ENCODE data around the gene ZNHIT1. TPM values are rescaled to one million over a fixed set of nuclear protein-coding genes. Genes with fewer than 3 reads are reported as not detected.

ZNHIT1 gene
- total and polyA plus RNA-seq, 2 donors from 2014 or later: 74.9 to 208 TPM

DNA sequence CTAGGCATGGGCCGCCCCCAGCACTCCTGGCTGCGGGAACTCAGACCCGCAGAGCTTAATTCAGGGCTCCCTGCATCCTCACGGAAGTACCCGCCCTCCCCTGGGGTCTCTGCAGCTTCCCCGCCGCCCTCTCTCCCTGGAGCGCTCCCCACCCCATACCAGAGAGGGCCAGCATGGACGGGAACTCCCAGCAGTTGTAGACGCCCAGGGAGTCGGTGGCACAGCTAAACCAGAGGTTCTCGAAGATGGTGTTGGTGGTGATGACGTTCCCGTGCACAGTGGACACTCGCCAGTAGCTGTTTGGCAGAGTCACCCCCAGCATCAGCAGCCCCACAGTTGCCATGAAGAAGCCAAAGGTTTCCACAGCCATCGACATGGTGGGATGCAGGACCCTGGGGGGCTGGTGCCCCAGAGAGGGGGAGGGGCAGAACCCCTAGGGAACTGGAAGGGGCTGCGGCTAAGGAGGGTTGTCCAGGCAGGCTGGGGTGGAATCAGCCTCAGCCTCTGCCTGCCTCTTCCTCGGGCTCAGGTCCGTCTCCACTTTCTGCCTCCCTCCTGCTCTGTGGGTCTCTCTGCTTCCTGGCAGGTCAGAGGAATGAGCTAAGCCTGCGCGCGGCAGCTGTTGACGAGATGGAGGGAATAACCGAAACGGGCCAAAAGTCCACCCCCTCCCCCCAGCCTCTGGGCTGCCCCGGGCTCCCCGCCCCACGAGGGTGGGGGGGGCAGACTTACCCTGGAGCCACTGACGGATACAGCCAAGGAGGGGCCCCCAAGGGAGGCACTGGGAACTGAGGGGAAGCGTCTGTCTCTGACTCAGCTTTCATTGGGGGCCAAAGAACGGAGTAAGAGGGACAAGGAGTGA lies 19.5 kb downstream of the ZNHIT1 start, which contains the start of gene CLDN15:
TSS of gene CLDN15 (minus strand) at position 597 of the 862 bp plus-strand sequence. CDS start at position 376, 221 bp downstream.
- Histone ChIP-seq H3K4me3 (ENCODE audit: low read length in 3 of 3) (peak within 1 kb of the TSS in 1 of 3 donors; percentile 33), H3K27me3 (ENCODE audit: control insufficient read depth, insufficient read depth, low read length) (no peaks in the 10 kb centered on the region), H3K9ac (ENCODE audit: low read length in 3 of 3) (peak within 1 kb of the TSS in 2 of 3 donors; percentile 52 to 60), H3K9me3 (ENCODE audit: control insufficient read depth in 2 of 3, insufficient read depth in 1 of 3, low read length in 3 of 3) (no peaks in the 10 kb centered on the region), H3K36me3 (ENCODE audit: control insufficient read depth in 2 of 3, insufficient read depth in 3 of 3, low read length in 3 of 3) (peaks cover 0 to 11% (median 0%) of the 10 kb centered on the region in 3 donors), H3K4me1 (ENCODE audit: control insufficient read depth in 2 of 3, insufficient read depth in 2 of 3, low read depth in 1 of 3, low read length in 3 of 3) (peaks cover 0 to 16% (median 0%) of the 10 kb centered on the region in 3 donors), H3K27ac (ENCODE audit: low read depth in 2 of 2, low read length in 2 of 2) (peak within 1 kb of the TSS; percentile 43 to 80)
- TF ChIP-seq, protein P1, sequence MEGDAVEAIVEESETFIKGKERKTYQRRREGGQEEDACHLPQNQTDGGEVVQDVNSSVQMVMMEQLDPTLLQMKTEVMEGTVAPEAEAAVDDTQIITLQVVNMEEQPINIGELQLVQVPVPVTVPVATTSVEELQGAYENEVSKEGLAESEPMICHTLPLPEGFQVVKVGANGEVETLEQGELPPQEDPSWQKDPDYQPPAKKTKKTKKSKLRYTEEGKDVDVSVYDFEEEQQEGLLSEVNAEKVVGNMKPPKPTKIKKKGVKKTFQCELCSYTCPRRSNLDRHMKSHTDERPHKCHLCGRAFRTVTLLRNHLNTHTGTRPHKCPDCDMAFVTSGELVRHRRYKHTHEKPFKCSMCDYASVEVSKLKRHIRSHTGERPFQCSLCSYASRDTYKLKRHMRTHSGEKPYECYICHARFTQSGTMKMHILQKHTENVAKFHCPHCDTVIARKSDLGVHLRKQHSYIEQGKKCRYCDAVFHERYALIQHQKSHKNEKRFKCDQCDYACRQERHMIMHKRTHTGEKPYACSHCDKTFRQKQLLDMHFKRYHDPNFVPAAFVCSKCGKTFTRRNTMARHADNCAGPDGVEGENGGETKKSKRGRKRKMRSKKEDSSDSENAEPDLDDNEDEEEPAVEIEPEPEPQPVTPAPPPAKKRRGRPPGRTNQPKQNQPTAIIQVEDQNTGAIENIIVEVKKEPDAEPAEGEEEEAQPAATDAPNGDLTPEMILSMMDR (IDR thresholded peaks at IDR 0.05; ENCODE audit: borderline replicate concordance, extremely low read depth, insufficient read depth): no peak
- no peak for FAIRE-seq
- intact Hi-C loops (cut with DNase I): no loop called here
- peak in 2 of 5 donors; percentile 47 to 80 for DNase-seq

DNA sequence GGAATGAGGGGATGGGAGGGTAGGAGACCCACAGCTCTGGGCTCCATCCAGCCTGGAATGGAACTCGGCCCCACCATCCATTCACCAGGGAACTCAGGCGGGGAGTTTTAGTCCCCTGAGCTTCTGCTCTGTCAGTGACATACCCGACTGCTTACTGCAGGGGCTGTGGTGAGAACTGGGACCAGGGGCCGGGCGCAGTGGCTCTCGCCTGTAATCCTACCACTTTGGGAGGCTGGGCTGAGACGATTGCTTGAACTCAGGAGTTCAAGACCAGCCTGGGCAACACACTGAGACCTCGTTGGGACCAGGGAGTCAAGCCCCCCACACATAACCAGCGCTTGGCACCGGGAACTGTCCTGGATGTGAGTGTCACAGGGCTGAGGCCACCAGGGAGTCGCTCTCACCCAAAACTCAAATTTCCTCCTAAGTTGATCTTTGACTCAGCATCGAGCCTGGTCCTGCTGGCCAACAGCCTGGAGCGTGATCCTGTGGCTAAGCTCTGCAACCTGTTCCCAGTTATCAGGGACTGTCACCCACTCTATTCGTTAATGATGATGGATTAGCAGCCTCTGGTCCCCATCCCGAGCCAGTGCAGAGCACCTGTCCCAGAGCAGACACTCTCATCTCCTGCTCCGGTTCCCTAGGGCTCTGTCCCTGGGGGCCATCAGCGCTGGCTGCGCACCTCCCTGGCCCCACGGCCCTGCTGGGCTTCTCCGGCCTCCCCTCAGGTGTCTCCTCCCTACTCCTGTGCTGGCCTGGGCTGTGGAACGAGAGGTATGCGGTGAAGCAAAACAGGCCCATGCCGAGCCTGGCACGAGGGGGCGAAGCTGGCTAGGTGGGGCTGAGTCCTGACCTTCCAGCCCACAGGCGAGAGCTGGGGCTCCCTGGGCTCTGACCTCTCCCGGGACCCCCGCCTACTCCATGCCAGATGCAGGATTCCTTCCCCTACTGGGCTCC lies 20.5 kb downstream of the ZNHIT1 start:
- Histone ChIP-seq H3K36me3 (ENCODE audit: control insufficient read depth in 2 of 3, insufficient read depth in 3 of 3, low read length in 3 of 3) (peaks cover 0 to 11% (median 0%) of the 10 kb centered on the region in 3 donors), H3K4me1 (ENCODE audit: control insufficient read depth in 2 of 3, insufficient read depth in 2 of 3, low read depth in 1 of 3, low read length in 3 of 3) (peaks cover 0 to 18% (median 1%) of the 10 kb centered on the region in 3 donors), H3K4me3 (ENCODE audit: low read length in 3 of 3) (no peak overlapping the region), H3K9ac (ENCODE audit: low read length in 3 of 3) (peak overlapping the region in 1 of 3 donors; percentile 60), H3K27me3 (ENCODE audit: control insufficient read depth, insufficient read depth, low read length) (no peaks in the 10 kb centered on the region), H3K9me3 (ENCODE audit: control insufficient read depth in 2 of 3, insufficient read depth in 1 of 3, low read length in 3 of 3) (no peaks in the 10 kb centered on the region), H3K27ac (ENCODE audit: low read depth in 2 of 2, low read length in 2 of 2) (peak overlapping the region; percentile 43 to 80)
- TF ChIP-seq, protein P1 (IDR thresholded peaks at IDR 0.05; ENCODE audit: borderline replicate concordance, extremely low read depth, insufficient read depth): no peak
- peak in 1 of 5 donors; percentile 78 for DNase-seq
- no peak for FAIRE-seq
- intact Hi-C loops (cut with DNase I): no loop called here

DNA sequence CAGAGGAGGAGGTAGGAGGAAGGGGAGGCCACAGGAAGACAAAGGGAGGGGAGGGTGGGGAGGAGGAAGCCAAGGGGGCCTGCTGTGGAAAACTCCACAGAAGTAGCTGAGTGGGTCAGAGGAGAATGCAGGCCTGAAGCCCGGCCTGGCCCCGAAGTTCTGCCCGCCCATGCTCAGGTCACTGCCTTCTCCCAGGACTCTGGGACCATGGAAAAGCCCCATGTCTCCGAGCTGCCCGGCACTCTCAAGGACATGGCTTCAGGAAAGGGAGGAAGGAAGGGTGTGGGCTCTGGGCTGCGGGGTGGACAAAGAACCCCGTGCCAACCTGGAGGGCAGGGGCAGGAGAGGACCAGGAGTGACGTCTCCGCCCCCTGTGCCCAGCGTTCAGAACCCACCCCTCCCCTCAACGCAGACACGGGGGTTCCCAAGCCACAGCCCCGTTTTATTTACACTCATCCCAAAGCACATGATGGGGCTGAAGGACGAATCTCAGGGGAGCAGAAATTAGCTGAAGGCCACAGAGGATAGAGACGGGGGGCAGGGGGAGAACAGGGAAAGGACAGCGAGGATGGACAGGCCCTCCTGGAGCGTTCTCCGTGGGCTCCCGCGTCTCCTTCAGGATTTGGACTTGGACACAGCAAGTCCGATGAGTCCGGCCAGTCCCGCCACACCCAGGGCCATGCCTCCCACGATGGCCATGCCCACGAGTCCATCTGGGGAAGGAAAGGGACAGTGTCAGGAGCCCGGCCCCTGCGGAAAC lies 21.4 kb downstream of the ZNHIT1 start:
- H3K27ac ChIP-seq (ENCODE audit: low read depth in 2 of 2, low read length in 2 of 2): peak overlapping the region; percentile 43 to 80
- DNase-seq: peak in 2 of 5 donors; percentile 21 to 84
- no peaks in the 10 kb centered on the region for H3K27me3 ChIP-seq (ENCODE audit: control insufficient read depth, insufficient read depth, low read length)

More for the DNA sequence above, 21.4 kb downstream of the ZNHIT1 start:
- FAIRE-seq: no peak
- intact Hi-C loops (cut with DNase I): no loop called here
- TF ChIP-seq, protein P1 (IDR thresholded peaks at IDR 0.05; ENCODE audit: borderline replicate concordance, extremely low read depth, insufficient read depth): no peak
- Histone ChIP-seq H3K9me3 (ENCODE audit: control insufficient read depth in 2 of 3, insufficient read depth in 1 of 3, low read length in 3 of 3) (no peaks in the 10 kb centered on the region), H3K4me3 (ENCODE audit: low read length in 3 of 3) (no peak overlapping the region), H3K4me1 (ENCODE audit: control insufficient read depth in 2 of 3, insufficient read depth in 2 of 3, low read depth in 1 of 3, low read length in 3 of 3) (peaks cover 0 to 24% (median 6%) of the 10 kb centered on the region in 3 donors), H3K9ac (ENCODE audit: low read length in 3 of 3) (no peak overlapping the region), H3K36me3 (ENCODE audit: control insufficient read depth in 2 of 3, insufficient read depth in 3 of 3, low read length in 3 of 3) (peaks cover 0 to 11% (median 0%) of the 10 kb centered on the region in 3 donors)

Measured in kidney (tissue), 14 donors.